Measurements from ENCODE around the gene HECTD2.

The HECTD2 gene

GRCh38 chr10:91374052-91374451, 36.1 kb upstream of the HECTD2 start:
- TF ChIP-seq CTCF (conservative IDR thresholded peaks at IDR 0.05; ENCODE audit: low read length) (no peak), EZH2phosphoT487 (IDR thresholded peaks at IDR 0.05; ENCODE audit: borderline replicate concordance) (no peak)
- H4K20me1 ChIP-seq (ENCODE audit: insufficient read depth, low read length, poor library complexity, severe bottlenecking): no peaks in the 10 kb centered on the region
- no peak overlapping the region for H3K4me3 ChIP-seq (ENCODE audit: low read length, poor library complexity, severe bottlenecking)
- H3K4me1 ChIP-seq (ENCODE audit: insufficient read depth, low read length, poor library complexity, severe bottlenecking): peaks cover 9% of the 10 kb centered on the region
- no peaks in the 10 kb centered on the region for H3K79me2 ChIP-seq (ENCODE audit: insufficient read depth, low read length)
- H3F3A ChIP-seq (ENCODE audit: low read depth): no peaks in the 10 kb centered on the region
- H3K36me3 ChIP-seq (ENCODE audit: insufficient read depth, low read length): no peaks in the 10 kb centered on the region
- no peak overlapping the region for H3K4me2 ChIP-seq (ENCODE audit: low read depth, low read length, poor library complexity, severe bottlenecking)
- peaks cover 4% of the 10 kb centered on the region for H3K27me3 ChIP-seq (ENCODE audit: insufficient read depth, low read length, poor library complexity, severe bottlenecking)
- H3K9me2 ChIP-seq (replicated peaks; ENCODE audit: low read depth, low read length): no peaks in the 10 kb centered on the region
- H3K9ac ChIP-seq (ENCODE audit: low read depth, low read length, poor library complexity, severe bottlenecking): no peak overlapping the region
- H3K9me3 ChIP-seq (ENCODE audit: insufficient read depth, low read depth, low read length): peaks cover 5% of the 10 kb centered on the region; the same call in 1 of the 2 replicates
- no peak overlapping the region for H2AFZ ChIP-seq (ENCODE audit: low read length)

DNA sequence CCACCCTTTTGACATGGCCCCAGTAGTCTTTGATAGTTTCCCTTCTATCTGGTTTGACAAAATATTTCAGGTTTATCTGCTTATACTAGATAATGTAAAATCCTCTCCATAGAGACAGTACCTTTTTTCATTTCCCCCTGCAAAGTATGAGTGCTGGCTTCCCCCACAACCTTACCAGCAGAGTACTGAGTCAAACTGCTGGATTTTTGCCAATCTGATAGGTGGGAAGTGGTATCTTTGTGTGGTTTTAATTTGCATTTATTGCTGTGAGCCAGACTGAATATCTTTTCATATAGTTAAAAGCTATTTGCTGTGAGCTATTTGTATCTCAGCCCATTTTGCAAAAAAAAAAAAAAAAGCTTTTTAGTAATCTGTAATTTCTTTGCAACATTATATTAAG, 32.1 kb upstream of the HECTD2 start:
- peaks cover 5% of the 10 kb centered on the region; the same call in 1 of the 2 replicates for H3K9me3 ChIP-seq (ENCODE audit: insufficient read depth, low read depth, low read length)
- H2AFZ ChIP-seq (ENCODE audit: low read length): no peak overlapping the region
- no peaks in the 10 kb centered on the region for H3K79me2 ChIP-seq (ENCODE audit: insufficient read depth, low read length)
- no peak overlapping the region for H3K9ac ChIP-seq (ENCODE audit: low read depth, low read length, poor library complexity, severe bottlenecking)
- no peak overlapping the region for H3K4me3 ChIP-seq (ENCODE audit: low read length, poor library complexity, severe bottlenecking)
- H3K4me2 ChIP-seq (ENCODE audit: low read depth, low read length, poor library complexity, severe bottlenecking): peak overlapping the region; percentile 4
- TF ChIP-seq CTCF (conservative IDR thresholded peaks at IDR 0.05; ENCODE audit: low read length): no peak
- no peaks in the 10 kb centered on the region for H4K20me1 ChIP-seq (ENCODE audit: insufficient read depth, low read length, poor library complexity, severe bottlenecking)
- no peaks in the 10 kb centered on the region for H3K36me3 ChIP-seq (ENCODE audit: insufficient read depth, low read length)
- no peaks in the 10 kb centered on the region for H3K9me2 ChIP-seq (replicated peaks; ENCODE audit: low read depth, low read length)
- peaks cover 23% of the 10 kb centered on the region for H3K4me1 ChIP-seq (ENCODE audit: insufficient read depth, low read length, poor library complexity, severe bottlenecking)
- no peaks in the 10 kb centered on the region for H3F3A ChIP-seq (ENCODE audit: low read depth)
- peaks cover 4% of the 10 kb centered on the region for H3K27me3 ChIP-seq (ENCODE audit: insufficient read depth, low read length, poor library complexity, severe bottlenecking)

- TF ChIP-seq EZH2phosphoT487 (IDR thresholded peaks at IDR 0.05; ENCODE audit: borderline replicate concordance): no peak
- TF ChIP-seq CTCF (conservative IDR thresholded peaks at IDR 0.05; ENCODE audit: low read length): no peak
- peaks cover 23% of the 10 kb centered on the region for H3K4me1 ChIP-seq (ENCODE audit: insufficient read depth, low read length, poor library complexity, severe bottlenecking)
- H3K9me2 ChIP-seq (replicated peaks; ENCODE audit: low read depth, low read length): no peaks in the 10 kb centered on the region
- H3K36me3 ChIP-seq (ENCODE audit: insufficient read depth, low read length): no peaks in the 10 kb centered on the region
- H3K79me2 ChIP-seq (ENCODE audit: insufficient read depth, low read length): no peaks in the 10 kb centered on the region
- H3K9me3 ChIP-seq (ENCODE audit: insufficient read depth, low read depth, low read length): no peaks in the 10 kb centered on the region
- H3K27me3 ChIP-seq (ENCODE audit: insufficient read depth, low read length, poor library complexity, severe bottlenecking): peaks cover 4% of the 10 kb centered on the region
- no peak overlapping the region for H3K9ac ChIP-seq (ENCODE audit: low read depth, low read length, poor library complexity, severe bottlenecking)
- no peaks in the 10 kb centered on the region for H3F3A ChIP-seq (ENCODE audit: low read depth)
- H3K4me3 ChIP-seq (ENCODE audit: low read length, poor library complexity, severe bottlenecking): no peak overlapping the region
- no peaks in the 10 kb centered on the region for H4K20me1 ChIP-seq (ENCODE audit: insufficient read depth, low read length, poor library complexity, severe bottlenecking)
- no peak overlapping the region for H2AFZ ChIP-seq (ENCODE audit: low read length)
- H3K4me2 ChIP-seq (ENCODE audit: low read depth, low read length, poor library complexity, severe bottlenecking): peak overlapping the region; percentile 9
These were observed 29.3 kb upstream of the HECTD2 start for GRCh38 chr10:91380873-91381256.
